Vagina (tissue), 2 donors: ENCODE results near the gene MIEF1.

Source experiments
- CTCF ChIP-seq, 3 experiments: fragments of 450-650 bp in 2 of 3; fragments of 200-600 bp in 1 of 3; sonication (generic) in 1 of 3; IDR thresholded peaks; one replicate each; pipeline ENCODE4 v1.5.1; 2017 to 2019; ENCODE audit warnings: antibody characterized with exemption in 3 of 3, mild to moderate bottlenecking in 2 of 3, moderate library complexity in 2 of 3
- POLR2A ChIP-seq, 2 donors: fragments of 450-650 bp; IDR thresholded peaks; one replicate each; pipeline ENCODE4 v1.6.1; 2017; ENCODE audit warnings: antibody characterized with exemption in 2 of 2, mild to moderate bottlenecking in 2 of 2, moderate library complexity in 2 of 2

GRCh38 chr22:39456522-39457197 lies 45.4 kb upstream of the MIEF1 start, which contains the start of gene MGAT3:
- no peak for TF ChIP-seq CTCF (IDR thresholded peaks at IDR 0.05)
- TF ChIP-seq POLR2A (IDR thresholded peaks at IDR 0.05), result no peak
